ENCODE data around the gene ALPK3. TPM values are rescaled to one million over a fixed set of nuclear protein-coding genes. Genes with fewer than 3 reads are reported as not detected.

Gene ALPK3
- total RNA-seq, 1 donor from 2014 or later = 190 TPM

- DNase-seq (ENCODE audit: low read depth) = peak; percentile 92
Observed at GRCh38 chr15:84822653-84823281, 5.6 kb downstream of the ALPK3 start.

- peak; percentile 38 for DNase-seq (ENCODE audit: low read depth)
Observed at GRCh38 chr15:84823282-84823878, 6.2 kb downstream of the ALPK3 start.

GRCh38 chr15:84824260-84825007 is 7.3 kb downstream of the ALPK3 start:
- no peak for DNase-seq (ENCODE audit: low read depth)

- peak; percentile 54 for DNase-seq (ENCODE audit: low read depth)
Observed at GRCh38 chr15:84826369-84826823, 9.2 kb downstream of the ALPK3 start.

- DNase-seq (ENCODE audit: low read depth) = no peak
Observed at GRCh38 chr15:84827246-84827645, 10.1 kb downstream of the ALPK3 start.

- DNase-seq (ENCODE audit: low read depth) = peak; percentile 46
Observed at GRCh38 chr15:84828086-84828908, 11.1 kb downstream of the ALPK3 start.

GRCh38 chr15:84829428-84829827 is 12.3 kb downstream of the ALPK3 start:
- no peak for DNase-seq (ENCODE audit: low read depth)

GRCh38 chr15:84830036-84830435 is 12.9 kb downstream of the ALPK3 start:
- no peak for DNase-seq (ENCODE audit: low read depth)

GRCh38 chr15:84831028-84831427 is 13.9 kb downstream of the ALPK3 start:
- DNase-seq (ENCODE audit: low read depth) = no peak

GRCh38 chr15:84831613-84832012 is 14.5 kb downstream of the ALPK3 start:
- DNase-seq (ENCODE audit: low read depth) = no peak

GRCh38 chr15:84832448-84833040 is 15.4 kb downstream of the ALPK3 start:
- DNase-seq (ENCODE audit: low read depth) = no peak

GRCh38 chr15:84833447-84834228 is 16.5 kb downstream of the ALPK3 start:
- DNase-seq (ENCODE audit: low read depth) = no peak

- peak; percentile 42 for DNase-seq (ENCODE audit: low read depth)
Observed at GRCh38 chr15:84834229-84834955, 17.2 kb downstream of the ALPK3 start.

- peak; percentile 85 for DNase-seq (ENCODE audit: low read depth)
Observed at GRCh38 chr15:84834969-84835368, 17.8 kb downstream of the ALPK3 start.

- DNase-seq (ENCODE audit: low read depth) = no peak
Observed at GRCh38 chr15:84835661-84836337, 18.6 kb downstream of the ALPK3 start.

GRCh38 chr15:84836844-84837243 is 19.7 kb downstream of the ALPK3 start:
- DNase-seq (ENCODE audit: low read depth) = no peak

GRCh38 chr15:84839714-84840113 is 22.6 kb downstream of the ALPK3 start:
- no peak for DNase-seq (ENCODE audit: low read depth)

- DNase-seq (ENCODE audit: low read depth) = no peak
Observed at GRCh38 chr15:84840255-84840654, 23.1 kb downstream of the ALPK3 start.

Data from myocyte (in vitro differentiated cells).